Measurements from ENCODE around the gene GCG.

GCG gene

GRCh38 chr2:162113088-162113775, 38.8 kb downstream of the GCG start:
- TF ChIP-seq, protein P1, sequence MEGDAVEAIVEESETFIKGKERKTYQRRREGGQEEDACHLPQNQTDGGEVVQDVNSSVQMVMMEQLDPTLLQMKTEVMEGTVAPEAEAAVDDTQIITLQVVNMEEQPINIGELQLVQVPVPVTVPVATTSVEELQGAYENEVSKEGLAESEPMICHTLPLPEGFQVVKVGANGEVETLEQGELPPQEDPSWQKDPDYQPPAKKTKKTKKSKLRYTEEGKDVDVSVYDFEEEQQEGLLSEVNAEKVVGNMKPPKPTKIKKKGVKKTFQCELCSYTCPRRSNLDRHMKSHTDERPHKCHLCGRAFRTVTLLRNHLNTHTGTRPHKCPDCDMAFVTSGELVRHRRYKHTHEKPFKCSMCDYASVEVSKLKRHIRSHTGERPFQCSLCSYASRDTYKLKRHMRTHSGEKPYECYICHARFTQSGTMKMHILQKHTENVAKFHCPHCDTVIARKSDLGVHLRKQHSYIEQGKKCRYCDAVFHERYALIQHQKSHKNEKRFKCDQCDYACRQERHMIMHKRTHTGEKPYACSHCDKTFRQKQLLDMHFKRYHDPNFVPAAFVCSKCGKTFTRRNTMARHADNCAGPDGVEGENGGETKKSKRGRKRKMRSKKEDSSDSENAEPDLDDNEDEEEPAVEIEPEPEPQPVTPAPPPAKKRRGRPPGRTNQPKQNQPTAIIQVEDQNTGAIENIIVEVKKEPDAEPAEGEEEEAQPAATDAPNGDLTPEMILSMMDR (IDR thresholded peaks at IDR 0.05): no peak

- TF ChIP-seq, protein P1 (IDR thresholded peaks at IDR 0.05): no peak
These were observed 39.8 kb downstream of the GCG start for GRCh38 chr2:162111958-162112850.

DNA sequence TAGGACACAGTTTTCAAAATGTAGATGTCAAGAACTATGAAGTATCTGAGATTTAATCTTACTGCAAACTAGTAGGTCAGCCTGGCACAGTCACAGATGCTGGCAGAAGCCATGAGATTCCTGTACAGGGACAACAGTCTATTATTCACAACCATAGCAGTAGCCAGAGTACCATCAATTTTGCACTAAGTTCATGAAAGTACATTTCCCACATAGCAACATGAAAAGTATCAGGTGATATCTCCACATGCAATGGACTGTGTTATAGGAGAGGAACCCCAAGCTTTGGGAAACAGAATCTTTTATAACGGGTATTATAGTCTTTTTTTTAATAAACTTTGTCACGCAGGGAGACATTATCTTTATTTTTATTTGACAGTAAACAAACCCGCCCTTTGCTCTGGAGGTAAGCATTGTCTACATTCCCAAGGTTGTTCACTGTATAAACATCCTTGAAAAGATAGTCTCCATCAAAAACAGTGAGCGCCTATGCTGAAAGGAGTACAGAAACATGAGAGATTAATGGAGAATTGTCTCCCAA, 44.6 kb downstream of the GCG start:
- TF ChIP-seq, protein P1 (IDR thresholded peaks at IDR 0.05): no peak

GRCh38 chr2:162106746-162107145, 45.3 kb downstream of the GCG start:
- TF ChIP-seq, protein P1 (IDR thresholded peaks at IDR 0.05): no peak

GRCh38 chr2:162106146-162106551, 45.9 kb downstream of the GCG start:
- TF ChIP-seq, protein P1 (IDR thresholded peaks at IDR 0.05): no peak

DNA sequence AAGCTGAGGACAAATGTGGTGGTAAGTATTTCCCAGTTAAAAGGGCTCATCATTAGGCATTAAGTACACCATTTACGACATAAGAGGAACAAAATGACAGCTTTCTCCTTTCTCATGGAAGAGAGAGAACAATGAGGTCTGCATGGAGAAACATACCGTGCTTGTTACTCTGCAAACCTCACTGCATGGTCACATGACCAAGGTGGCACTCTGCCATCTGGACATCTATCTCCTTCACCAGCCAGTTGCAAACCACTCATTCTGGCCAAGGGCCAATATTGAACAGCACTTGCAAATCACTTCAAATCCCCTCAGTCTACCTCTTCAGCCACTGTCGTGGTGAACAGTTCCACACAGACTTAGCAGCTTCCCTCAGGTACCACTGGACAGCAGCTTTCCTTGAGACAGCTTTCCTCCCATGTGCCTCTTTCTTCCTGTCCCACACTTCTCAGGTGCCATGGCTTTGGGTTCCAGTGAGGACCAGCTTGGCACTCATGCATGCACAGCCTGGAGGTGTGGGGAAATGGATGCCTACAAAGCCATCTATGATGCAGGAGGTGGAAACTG, 48.5 kb downstream of the GCG start:
- TF ChIP-seq, protein P1 (IDR thresholded peaks at IDR 0.05): no peak

DNA sequence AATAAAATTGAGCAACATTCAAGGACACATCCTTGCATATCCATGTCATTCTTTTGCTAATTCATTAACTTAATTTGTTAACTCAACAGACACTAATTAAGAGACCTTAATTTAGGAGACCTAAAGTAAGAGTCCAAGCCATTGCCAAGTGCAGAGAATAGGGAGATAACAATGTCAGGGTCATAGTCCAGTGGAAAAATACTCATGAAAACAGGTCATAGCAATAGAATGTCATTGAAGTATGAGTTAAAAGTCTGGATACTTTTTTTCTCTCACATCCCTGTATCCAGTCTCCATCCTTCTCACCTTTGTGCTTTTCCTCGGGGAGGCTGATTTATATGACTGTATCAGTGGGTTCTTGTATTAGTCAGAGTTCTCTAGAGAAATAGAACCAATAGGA, 51.5 kb downstream of the GCG start:
- TF ChIP-seq, protein P1 (IDR thresholded peaks at IDR 0.05): no peak

Data from LNCAP (cell line).